Liver (tissue), 3 donors: ENCODE measurements around the gene IL18BP.

ENCODE experiments used
- ATF3 ChIP-seq: IDR thresholded peaks from 2 replicates; pipeline ENCODE4 v1.6.1; 2016; ENCODE audit warnings: antibody characterized with exemption
- CTCF ChIP-seq: fragments of 150-350 bp; IDR thresholded peaks from 2 replicates; pipeline ENCODE4 v1.5.1; 2017; ENCODE audit warnings: improper control_type of control experiment, low read depth, low read length; ENCODE audit not compliant: missing input control
- EGR1 ChIP-seq, 2 donors: IDR thresholded peaks; 2 replicates each; pipeline ENCODE4 v1.6.1; 2016 to 2018; ENCODE audit warnings: antibody characterized with exemption in 2 of 2, low read depth in 2 of 2
- FOXA2 ChIP-seq: IDR thresholded peaks from 2 replicates; pipeline ENCODE4 v1.6.1; 2016; ENCODE audit warnings: antibody characterized with exemption
- GABPA ChIP-seq, 2 donors: IDR thresholded peaks in 1 of 2; conservative IDR thresholded peaks in 1 of 2; 2 replicates each; pipeline ENCODE4 v1.6.1; 2016; ENCODE audit warnings: antibody characterized with exemption in 2 of 2, mild to moderate bottlenecking in 1 of 2, moderate library complexity in 1 of 2
- REST ChIP-seq: IDR thresholded peaks from 2 replicates; pipeline ENCODE4 v1.6.1; 2016; ENCODE audit warnings: antibody characterized with exemption, mild to moderate bottlenecking
- RXRA ChIP-seq, 2 donors: IDR thresholded peaks; 2 replicates each; pipeline ENCODE4 v1.6.1; 2017 to 2018; ENCODE audit warnings: antibody characterized with exemption in 2 of 2, mild to moderate bottlenecking in 1 of 2
- SP1 ChIP-seq: IDR thresholded peaks from 2 replicates; pipeline ENCODE4 v1.6.1; 2018; ENCODE audit warnings: antibody characterized with exemption, mild to moderate bottlenecking
- ZBTB33 ChIP-seq: IDR thresholded peaks from 2 replicates; pipeline ENCODE4 v1.6.1; 2016; ENCODE audit warnings: antibody characterized with exemption
- donor health status: healthy.
- donor health status: healthy.

- TF ChIP-seq CTCF: no peak
- no peak for TF ChIP-seq FOXA2
- TF ChIP-seq GABPA (IDR thresholded peaks at IDR 0.05 in 1 of 2, conservative IDR thresholded peaks at IDR 0.05 in 1 of 2): no peak
- TF ChIP-seq RXRA (IDR thresholded peaks at IDR 0.05): no peak
- no peak for TF ChIP-seq ATF3
- no peak for TF ChIP-seq SP1
- TF ChIP-seq ZBTB33: no peak
- no peak for TF ChIP-seq REST
- TF ChIP-seq EGR1 (IDR thresholded peaks at IDR 0.05; ENCODE audit: low read depth in 2 of 2): no peak
Measured at GRCh38 chr11:71962428-71963038, 36.2 kb upstream of the IL18BP start.
